ENCODE results near the gene SVBP.
"Not testable (repeated sequence)": the region's sequence is repeated elsewhere in the genome, so short reads cannot be mapped to it uniquely, and the experiment has no call there.

The SVBP gene, protein sequence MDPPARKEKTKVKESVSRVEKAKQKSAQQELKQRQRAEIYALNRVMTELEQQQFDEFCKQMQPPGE

GRCh38 chr1:42816585-42817439, at the start of gene SVBP, which contains the start of gene ERMAP:
Gene SVBP, minus strand, starts transcription at chr1:42817397. Its CDS starts 853 bp downstream, at chr1:42816544.
Gene ERMAP, plus strand, starts transcription at chr1:42817122. Its CDS starts 13,327 bp downstream, at chr1:42830449.
- DNase-seq = peak; percentile 94

DNA sequence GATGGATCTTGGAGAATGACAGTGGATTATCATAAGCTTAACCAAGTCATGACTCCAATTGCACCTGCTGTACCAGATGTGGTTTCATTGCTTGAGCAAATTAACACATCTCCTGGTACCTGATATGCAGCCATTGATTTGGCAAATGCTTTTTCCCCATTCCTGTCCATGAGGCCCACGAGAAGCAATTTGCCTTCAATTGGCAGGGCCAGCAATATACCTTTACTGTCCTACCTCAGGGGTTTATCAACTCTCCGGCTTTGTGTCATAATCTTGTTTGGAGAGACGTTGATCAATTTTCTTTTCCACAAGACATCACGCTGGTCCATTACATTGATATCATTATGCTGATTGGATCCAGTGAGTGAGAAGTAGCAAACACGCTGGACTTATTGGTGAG, 49.4 kb upstream of the SVBP start:
- no peak for DNase-seq

GRCh38 chr1:42861014-42861399, 43.8 kb upstream of the SVBP start:
- DNase-seq = no peak

GRCh38 chr1:42860339-42861013, 43.3 kb upstream of the SVBP start:
- DNase-seq = no peak

DNA sequence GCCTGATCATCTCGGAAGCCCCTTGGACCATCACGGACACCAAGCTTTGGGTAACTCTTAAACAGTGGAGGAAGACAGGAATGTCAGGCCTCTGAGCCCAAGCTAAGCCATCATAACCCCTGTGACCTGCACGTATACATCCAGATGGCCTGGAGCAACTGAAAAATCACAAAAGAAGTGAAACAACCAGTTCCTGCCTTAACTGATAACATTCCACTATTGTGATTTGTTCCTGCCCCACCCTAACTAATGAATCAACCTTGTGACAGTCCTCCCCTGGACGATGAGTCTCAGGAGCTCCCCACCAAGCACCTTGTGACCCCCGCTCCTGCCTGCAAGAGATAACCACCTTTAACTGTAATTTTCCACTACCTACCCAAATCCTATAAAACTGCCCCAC, 42.2 kb upstream of the SVBP start:
- DNase-seq = not testable (repeated sequence)

- not testable (repeated sequence) for DNase-seq
These were observed 39.4 kb upstream of the SVBP start for GRCh38 chr1:42856554-42856953.

DNA sequence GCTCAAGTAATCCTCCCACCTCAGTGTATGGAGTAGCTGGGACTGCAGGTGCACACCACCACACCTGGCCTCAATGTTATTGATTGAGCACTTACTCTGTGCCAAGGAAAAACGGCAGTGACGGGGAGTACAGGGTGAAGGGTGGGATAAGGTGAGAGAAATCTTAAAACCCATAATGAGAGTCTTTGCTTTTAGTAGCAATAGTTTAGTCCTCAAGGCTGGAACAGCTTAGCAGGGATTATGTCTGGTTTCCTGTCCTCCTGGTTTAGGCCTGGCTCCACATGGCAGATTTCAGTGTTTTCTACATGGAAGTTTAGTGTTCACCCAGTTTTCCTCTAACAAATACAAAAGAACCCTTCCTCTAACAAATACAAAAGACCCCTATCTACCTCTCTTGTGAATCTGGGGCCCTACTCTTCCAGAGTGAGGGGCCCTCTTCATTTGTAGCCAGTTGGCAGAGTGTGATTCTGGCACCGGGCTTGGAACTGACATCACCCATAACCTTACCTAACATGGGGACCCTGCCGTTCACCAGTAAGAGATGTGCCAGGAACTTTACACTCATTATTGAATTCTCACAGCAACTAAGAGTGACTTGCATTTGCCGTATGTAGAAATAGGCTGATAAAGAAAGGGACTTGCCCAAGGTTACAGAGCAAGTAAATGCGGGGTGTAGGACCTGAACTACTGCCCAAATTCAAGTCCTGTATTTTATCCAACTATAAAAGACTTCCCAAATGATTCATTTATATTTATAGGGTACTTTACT, 36.1 kb upstream of the SVBP start:
- no peak for DNase-seq

DNA sequence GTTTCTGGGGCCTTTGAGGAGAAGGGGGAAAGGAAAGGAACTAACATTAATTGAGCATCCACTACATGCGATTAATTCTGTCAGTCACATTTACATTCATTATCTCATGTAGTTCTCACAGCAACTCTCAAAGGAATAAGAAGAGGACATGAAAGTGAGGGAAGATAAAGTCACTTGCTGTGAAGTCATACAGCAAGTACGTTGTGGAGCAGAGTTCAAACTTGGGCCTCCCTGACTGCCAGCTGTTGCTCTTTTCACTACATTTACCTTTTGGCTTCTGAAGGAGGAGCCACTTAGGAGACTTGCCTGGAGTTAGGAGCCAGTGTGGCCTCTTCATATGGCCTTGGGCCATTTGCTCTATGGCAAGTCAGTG, 35.4 kb upstream of the SVBP start:
- DNase-seq = no peak

DNA sequence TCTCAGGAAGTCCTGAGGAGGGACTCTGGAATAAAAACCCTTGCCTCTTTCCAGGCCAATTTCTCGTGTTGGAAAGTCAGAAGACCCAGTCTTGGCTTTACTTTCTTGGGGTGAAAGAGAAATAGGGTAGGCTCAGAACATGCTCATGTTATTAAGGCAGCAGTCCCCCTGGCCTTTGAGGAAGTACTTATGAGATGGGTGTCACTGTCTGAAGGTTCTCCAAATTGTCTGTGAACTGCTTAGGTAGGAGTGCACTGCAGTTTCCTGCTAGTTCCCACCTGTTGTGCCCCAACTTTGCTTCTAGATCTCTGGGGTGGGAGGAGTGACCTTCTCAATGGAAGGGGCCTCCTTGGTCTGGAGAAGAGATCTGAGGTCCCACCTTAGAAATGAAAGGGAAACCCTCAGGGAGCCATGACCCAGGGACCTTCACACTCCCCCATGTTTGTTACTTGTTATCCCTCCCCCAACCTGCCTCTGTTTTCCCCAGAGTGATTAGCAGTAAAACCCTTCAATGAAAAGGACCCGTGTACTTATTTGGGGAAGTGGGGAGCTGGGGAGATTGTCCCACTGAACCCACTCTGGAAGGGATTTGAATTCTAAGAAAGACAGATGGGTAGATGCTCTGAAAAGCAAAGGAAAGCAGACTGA, 34.9 kb upstream of the SVBP start:
- no peak for DNase-seq

GRCh38 chr1:42851420-42851819, 34.2 kb upstream of the SVBP start:
- no peak for DNase-seq

DNA sequence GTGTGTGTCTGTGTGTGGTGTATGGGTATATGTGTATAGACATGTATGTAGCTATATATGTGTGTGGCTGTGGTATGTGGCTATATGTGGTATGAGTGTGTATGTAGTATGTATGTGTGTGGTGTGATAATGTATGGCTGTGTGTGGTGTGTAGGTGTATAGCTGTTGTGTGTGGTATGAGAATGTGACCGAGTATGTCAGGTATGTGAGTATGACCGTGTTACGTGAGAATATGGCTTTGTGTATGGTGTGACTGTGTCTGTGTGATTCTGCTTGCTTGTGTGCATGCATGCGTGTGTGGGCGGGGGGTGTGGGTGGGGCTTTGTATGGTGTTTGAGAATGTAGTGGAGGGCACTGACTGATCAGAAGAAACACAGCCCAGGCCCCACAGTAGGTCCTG, 32.7 kb upstream of the SVBP start:
- no peak for DNase-seq

GRCh38 chr1:42848823-42849537, 31.8 kb upstream of the SVBP start:
- no peak for DNase-seq

- no peak for DNase-seq
These were observed 30.7 kb upstream of the SVBP start for GRCh38 chr1:42847721-42848460.

DNA sequence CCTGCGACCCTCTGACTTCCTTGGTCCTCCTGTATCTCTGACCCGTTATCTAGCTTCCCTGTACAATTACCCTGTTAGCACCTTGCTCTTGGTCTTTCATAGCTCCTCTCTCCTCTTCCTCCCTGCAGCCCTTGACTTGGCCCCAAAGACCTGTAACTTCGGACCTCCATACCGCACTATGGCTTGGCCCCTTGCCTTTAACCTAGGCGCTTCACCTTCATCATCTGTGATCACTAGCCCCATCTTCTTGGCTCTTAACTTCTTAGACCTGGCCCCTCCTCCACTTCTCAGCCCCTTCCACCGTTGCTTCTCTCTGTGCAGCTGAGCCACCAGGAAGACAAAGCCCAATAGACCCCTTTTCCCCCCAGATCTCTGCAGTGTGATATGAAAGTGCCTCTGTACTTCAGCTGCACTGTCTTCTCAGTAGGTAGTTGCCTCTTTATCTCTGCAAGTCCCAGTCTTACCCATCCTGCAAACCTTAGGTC, 30.0 kb upstream of the SVBP start:
- DNase-seq = no peak

DNA sequence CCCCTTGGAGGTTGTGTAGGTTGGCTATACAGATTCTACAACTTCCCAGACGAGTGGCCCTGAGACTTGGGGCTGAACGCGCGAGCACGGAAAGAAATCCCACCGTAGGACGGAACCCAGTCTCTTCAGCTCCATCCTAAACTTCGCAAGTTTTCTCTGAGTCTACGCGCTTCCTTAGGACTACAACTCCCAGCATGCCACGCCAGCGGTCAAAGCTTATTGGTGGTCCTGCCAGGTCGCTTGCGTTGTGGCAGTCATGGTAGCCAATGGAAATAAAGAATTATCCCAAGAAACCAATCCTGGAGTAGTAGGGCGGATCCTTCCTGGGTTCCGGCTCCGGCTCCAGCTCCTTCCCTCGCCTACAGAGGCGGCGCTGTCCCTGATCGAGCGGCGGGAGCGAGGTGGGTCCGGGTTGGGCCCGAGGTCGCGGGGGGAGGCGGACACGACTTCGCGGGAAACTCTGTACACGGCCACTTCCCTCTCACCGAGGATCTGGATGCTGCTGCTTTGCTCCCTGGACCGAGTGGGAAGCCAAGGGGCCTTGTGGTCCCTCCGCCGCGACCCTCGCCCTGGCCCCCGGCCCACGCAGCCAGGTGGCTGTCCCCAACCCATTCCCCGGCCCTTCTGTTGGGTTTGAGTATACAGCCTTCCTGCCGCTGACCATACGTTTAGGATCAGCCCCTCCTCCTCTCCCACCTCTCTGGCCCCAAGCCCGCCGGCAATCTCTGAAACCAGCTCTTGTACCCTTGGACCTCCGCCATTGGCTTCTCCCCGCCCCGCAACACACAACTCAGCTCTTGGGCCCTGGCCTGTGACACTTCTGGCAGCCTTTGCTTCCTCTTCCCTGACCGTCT, 29.3 kb upstream of the SVBP start, which contains the start of gene ZNF691:
Gene ZNF691 (plus strand): TSS at position 357 of the 854 bp plus-strand sequence. CDS start 3,046 bp downstream, outside the sequence.
- peak; percentile 96 for DNase-seq

- DNase-seq = no peak
These were observed 28.7 kb upstream of the SVBP start for GRCh38 chr1:42845866-42846256.

GRCh38 chr1:42845193-42845592, 28.0 kb upstream of the SVBP start:
- no peak for DNase-seq

DNA sequence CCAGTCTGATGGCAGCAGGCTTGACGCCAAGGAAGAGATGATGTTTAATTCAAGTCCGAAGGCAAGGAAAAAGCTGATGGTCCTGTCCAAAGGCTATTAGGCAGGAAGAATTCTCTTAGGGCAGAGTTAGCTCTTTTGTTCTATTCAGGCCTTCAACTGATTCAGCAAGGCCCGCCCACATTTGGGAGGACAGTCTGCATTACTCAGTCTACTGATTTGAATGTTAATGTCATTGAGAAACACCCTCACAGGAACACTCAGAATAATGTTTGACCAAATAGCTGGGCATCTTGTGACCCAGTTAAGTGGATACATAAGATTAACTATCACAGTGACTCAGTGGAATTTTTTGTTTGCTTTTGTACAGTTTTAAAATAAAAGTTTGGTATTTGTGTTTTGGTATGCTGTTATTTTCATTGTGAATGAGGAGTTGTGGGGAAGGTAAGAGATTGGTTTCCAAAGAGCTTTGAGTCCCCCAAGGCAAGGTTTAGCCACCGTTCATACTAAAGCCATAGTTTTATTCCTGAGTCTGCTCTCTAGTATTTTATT, 27.5 kb upstream of the SVBP start:
- no peak for DNase-seq

DNA sequence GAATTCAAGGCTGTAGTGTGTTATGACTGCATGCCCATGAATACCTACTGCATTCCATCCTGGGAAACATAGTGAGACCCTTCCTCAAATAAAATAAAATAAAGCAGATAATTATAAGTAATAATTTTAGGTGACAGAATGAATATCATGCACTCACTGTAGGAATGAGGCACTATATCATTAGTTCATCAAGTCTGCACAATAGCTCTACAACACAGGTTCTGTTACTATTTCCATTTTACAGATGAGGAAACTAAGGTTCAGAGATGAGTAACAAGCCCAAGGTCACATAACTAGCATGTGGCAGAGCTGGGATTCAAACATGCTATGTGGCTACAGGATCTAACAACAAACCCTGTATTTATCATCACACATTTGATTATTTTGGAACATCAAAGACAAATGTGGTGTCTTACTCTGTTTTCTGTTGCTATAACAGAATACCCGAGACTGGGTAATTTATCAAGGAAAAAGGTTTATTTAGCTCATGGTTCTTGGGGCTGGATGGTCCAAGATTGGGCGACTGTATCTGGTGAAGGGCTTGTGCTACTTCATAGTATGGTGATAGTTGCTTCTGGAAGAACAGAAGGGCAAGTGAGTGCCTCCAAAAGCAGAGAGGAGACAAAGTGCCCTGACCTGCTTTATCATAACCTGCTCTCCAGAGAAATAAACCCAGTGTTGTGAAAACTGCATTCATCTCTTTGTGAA, 24.4 kb upstream of the SVBP start:
- no peak for DNase-seq

Data from left hindlimb (tissue), 1 donor.